Measurements from ENCODE around the gene KCNA10.

GRCh38 chr1:110492573-110492972 lies 26.4 kb downstream of the KCNA10 start:
- no peak for TF ChIP-seq POLR2AphosphoS5 (IDR thresholded peaks at IDR 0.05; ENCODE audit: low read depth, low read length)
- no peak for TF ChIP-seq REST (IDR thresholded peaks at IDR 0.05; ENCODE audit: insufficient read depth in 1 of 2, low read depth in 2 of 2, low read length in 2 of 2)
- no peak for TF ChIP-seq SIN3A (IDR thresholded peaks at IDR 0.05; ENCODE audit: borderline replicate concordance, insufficient read depth, low read length)
- no peak for TF ChIP-seq TAF1 (IDR thresholded peaks at IDR 0.05; ENCODE audit: borderline replicate concordance, insufficient read depth, low read length)

Measured in PFSK-1 (cell line).